Activated CD8-positive, alpha-beta memory T cell treated with anti-CD3 and anti-CD28 coated beads, Interleukin-2, amount 50 U/mL, for 1 hour (primary cell): ENCODE data around the gene IQCN.

Experiments
- DNase-seq: peaks from one replicate; pipeline ENCODE4 v3.0.0-alpha.2; 2020; ENCODE audit errors: extremely low read depth

IQCN gene

GRCh38 chr19:18233224-18233825 is 40.9 kb downstream of the IQCN start:
- DNase-seq = no peak

GRCh38 chr19:18232540-18233223 is 41.6 kb downstream of the IQCN start:
- DNase-seq = no peak

GRCh38 chr19:18231775-18232174 is 42.5 kb downstream of the IQCN start:
- DNase-seq = no peak

- DNase-seq = no peak
Observed at GRCh38 chr19:18230941-18231734, 43.1 kb downstream of the IQCN start.

GRCh38 chr19:18229915-18230314 is 44.3 kb downstream of the IQCN start:
- DNase-seq = no peak

GRCh38 chr19:18229474-18229873 is 44.8 kb downstream of the IQCN start:
- no peak for DNase-seq

GRCh38 chr19:18227781-18228271 is 46.4 kb downstream of the IQCN start:
- no peak for DNase-seq

GRCh38 chr19:18226956-18227780 is 47.1 kb downstream of the IQCN start:
- DNase-seq = no peak

- no peak for DNase-seq
Observed at GRCh38 chr19:18225702-18226468, 48.4 kb downstream of the IQCN start, which contains the start of gene PDE4C. PDE4C (minus strand) TSS chr19:18226438; CDS start chr19:18226415, 23 bp downstream.

- DNase-seq = no peak
Observed at GRCh38 chr19:18225355-18225701, 48.9 kb downstream of the IQCN start.

- peak; percentile 52 for DNase-seq
Observed at GRCh38 chr19:18224525-18225354, 49.5 kb downstream of the IQCN start.

GRCh38 chr19:18223860-18224524 is 50.3 kb downstream of the IQCN start:
- no peak for DNase-seq

- DNase-seq = no peak
Observed at GRCh38 chr19:18221815-18222725, 52.2 kb downstream of the IQCN start.

- no peak for DNase-seq
Observed at GRCh38 chr19:18220632-18221275, 53.5 kb downstream of the IQCN start.

- no peak for DNase-seq
Observed at GRCh38 chr19:18219911-18220631, 54.2 kb downstream of the IQCN start.

- no peak for DNase-seq
Observed at GRCh38 chr19:18218600-18218999, 55.7 kb downstream of the IQCN start.

GRCh38 chr19:18218159-18218558 is 56.1 kb downstream of the IQCN start:
- no peak for DNase-seq
